GM12891 (cell line): ENCODE measurements around the gene ING1.
"Not testable (repeated sequence)": the region's sequence is repeated elsewhere in the genome, so short reads cannot be mapped to it uniquely, and the experiment has no call there.

ENCODE experiments used
- DNase-seq: peaks from one replicate; pipeline ENCODE4 v3.0.0; 2011; ENCODE audit warnings: low spot score; ENCODE audit not compliant: insufficient read length
- FAIRE-seq: peaks from 2 replicates; lab custom pipeline; 2011; peaks lifted over from hg19 to GRCh38; lab: Jason Lieb, UNC
- PAX5 ChIP-seq: IDR thresholded peaks from 2 replicates; pipeline ENCODE4 v1.6.1; 2011; ENCODE audit warnings: low read length, moderate library complexity, mild to moderate bottlenecking; ENCODE audit not compliant: insufficient read depth, severe bottlenecking
- POLR2A ChIP-seq: IDR thresholded peaks from 2 replicates; pipeline ENCODE4 v1.6.1; 2011; ENCODE audit warnings: low read depth, low read length, control low read depth
- POLR2AphosphoS5 ChIP-seq: IDR thresholded peaks from 2 replicates; pipeline ENCODE4 v1.6.1; 2011; ENCODE audit warnings: low read depth, low read length, control low read depth
- POU2F2 ChIP-seq: IDR thresholded peaks from 2 replicates; pipeline ENCODE4 v1.6.1; 2011; ENCODE audit warnings: low read depth, mild to moderate bottlenecking, control low read depth, low read length, moderate library complexity
- SPI1 ChIP-seq: IDR thresholded peaks from 2 replicates; pipeline ENCODE4 v1.6.1; 2011; ENCODE audit warnings: low read depth, low read length, control low read depth
- TAF1 ChIP-seq: IDR thresholded peaks from 2 replicates; pipeline ENCODE4 v1.6.1; 2011; ENCODE audit warnings: low read depth, low read length, control low read depth

Gene ING1

DNA sequence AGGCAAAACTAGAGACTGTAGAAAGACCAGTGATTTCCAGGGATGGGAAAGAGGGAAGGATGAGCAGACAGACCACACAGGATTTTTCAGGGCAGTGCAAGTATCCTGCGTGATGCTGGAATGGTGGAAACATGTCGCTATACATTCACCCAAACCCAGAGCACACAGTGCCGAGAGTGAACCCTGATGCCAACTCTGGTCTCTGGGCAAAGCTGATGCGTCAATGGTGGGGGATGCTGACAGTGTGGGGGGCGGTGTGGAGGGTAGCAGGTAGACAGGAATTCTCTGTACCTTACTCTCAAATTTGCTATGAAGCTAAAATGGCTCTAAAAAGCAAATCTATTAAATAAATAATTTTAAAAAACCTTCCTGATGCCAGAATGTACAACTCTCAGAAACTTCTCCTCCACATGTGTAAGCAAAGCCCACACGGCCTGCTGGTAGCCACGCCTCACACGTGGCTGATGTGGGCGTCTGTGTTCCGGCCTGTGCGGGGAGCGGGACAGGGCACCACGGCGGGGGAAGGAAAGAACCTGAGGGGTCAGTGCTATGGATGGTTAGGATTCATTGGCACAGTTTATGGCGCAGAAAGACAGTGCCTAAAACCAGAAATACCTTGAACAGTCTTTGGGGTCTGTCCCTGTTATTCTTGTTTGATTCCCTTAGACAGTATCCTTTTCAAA lies 31.5 kb upstream of the ING1 start:
- no peak for FAIRE-seq
- TF ChIP-seq SPI1, result no peak
- no peak for TF ChIP-seq POLR2A
- no peak for TF ChIP-seq POU2F2
- TF ChIP-seq POLR2AphosphoS5, result no peak
- TF ChIP-seq PAX5, result no peak
- TF ChIP-seq TAF1, result no peak

DNA sequence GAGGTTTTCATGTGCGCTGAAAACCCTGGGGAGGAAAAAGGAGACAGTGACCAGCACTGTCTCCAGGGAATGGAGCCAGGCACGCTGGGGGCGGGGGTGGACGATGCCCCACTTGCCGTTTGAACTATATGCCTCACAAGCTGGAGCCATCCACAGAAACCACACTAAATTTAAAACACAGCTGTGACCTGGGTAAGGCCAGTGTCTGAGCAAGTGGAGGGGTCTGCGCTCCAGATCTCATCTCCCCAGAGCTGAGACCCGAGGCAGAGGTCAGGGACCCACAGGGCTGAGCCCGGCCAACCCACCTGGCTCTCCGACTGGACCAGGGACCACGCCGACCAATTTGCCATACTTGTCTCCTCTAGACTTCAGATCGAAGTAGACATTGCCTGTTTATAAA lies 30.8 kb upstream of the ING1 start:
- DNase-seq (no peak), FAIRE-seq (no peak)
- no peak for TF ChIP-seq POLR2A
- no peak for TF ChIP-seq POU2F2
- no peak for TF ChIP-seq TAF1
- TF ChIP-seq SPI1, result no peak
- TF ChIP-seq POLR2AphosphoS5, result no peak
- TF ChIP-seq PAX5, result no peak

More for the DNA sequence above, 31.5 kb upstream of the ING1 start:
- DNase-seq, result no peak

GRCh38 chr13:110683203-110683883 lies 30.2 kb upstream of the ING1 start:
- DNase-seq (no peak), FAIRE-seq (no peak)
- TF ChIP-seq SPI1 (no peak), POLR2A (no peak), POLR2AphosphoS5 (no peak), POU2F2 (no peak), PAX5 (no peak), TAF1 (no peak)

DNA sequence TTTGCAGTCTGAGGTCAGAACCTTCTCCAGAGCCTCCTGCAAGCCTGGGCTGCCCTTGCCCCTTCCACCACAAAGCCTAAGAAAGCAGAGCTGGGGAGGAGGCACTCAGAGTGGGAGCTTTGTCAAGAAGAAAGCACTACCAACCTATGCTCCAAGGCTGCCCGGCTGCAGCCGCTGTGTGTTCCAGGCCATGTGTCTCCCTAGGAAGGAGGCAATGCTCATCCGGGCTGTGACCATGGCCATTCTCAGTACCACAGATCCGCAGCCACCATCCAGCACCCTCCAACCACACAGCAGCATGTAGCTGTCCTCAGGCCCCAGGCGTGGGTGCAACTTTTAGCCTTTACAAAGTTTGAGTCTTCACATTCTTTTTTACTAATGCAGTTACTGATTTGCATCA lies 29.6 kb upstream of the ING1 start:
- FAIRE-seq, result no peak
- TF ChIP-seq POU2F2, result no peak
- TF ChIP-seq SPI1, result no peak
- DNase-seq, result no peak

DNA sequence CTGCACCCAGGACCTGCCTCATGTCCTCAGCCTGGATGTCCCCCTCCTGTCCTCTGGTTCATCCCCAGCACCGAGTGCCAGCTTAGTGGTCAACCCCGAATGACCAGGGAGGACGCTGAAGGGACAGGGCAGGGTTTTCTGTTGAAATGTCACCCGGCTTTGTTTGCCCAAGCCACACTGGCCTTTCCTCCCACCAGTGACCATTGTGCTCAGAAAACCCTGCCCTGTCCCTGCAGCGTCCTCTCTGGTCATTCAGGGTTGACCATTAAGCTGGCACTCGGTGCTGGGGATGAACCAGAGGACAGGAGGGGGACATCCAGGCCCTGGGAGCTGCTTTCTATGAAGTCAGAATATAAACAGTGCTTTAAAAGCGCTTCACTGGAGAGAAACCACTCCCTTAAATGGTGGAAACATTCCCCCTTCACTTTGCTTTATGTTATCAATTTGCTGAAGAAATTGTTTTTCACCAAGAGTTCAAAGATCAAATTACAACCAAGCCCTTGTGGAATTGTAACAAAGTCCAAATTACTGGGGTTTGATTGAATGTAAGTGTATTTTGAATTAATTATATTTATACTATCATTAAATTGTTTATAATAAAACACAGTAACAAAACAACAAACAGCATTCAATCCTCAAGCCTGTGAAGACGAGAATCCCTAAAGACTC lies 29.0 kb upstream of the ING1 start:
- TF ChIP-seq POLR2A (no peak), POLR2AphosphoS5 (no peak), SPI1 (no peak), PAX5 (no peak), TAF1 (no peak), POU2F2 (no peak)
- DNase-seq, result no peak
- FAIRE-seq, result no peak

- no peak for TF ChIP-seq POLR2AphosphoS5
- no peak for TF ChIP-seq SPI1
- TF ChIP-seq POU2F2, result no peak
- no peak for TF ChIP-seq POLR2A
- no peak for TF ChIP-seq TAF1
- no peak for TF ChIP-seq PAX5
- FAIRE-seq (no peak), DNase-seq (no peak)
These were observed 28.0 kb upstream of the ING1 start for GRCh38 chr13:110685305-110686020.

DNA sequence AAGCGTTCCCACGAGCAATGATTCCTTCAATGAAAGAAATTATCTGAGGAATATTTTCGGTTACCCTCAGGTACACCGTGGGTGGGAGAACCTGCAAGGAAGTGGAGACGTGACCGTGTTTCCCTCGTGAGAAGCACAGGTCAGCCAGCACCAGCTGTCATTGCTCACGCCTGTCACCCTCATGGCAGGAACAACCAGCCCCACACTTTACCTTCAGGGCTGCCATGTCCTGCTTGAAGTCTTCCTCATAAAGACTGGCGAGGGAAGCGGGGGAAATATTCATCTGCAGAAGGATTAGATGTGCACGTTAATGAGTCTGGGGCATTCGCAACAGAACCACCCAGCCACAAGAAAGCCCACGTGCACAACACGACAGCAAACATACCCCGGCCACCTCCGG lies 25.8 kb upstream of the ING1 start:
- DNase-seq (no peak), FAIRE-seq (no peak)
- TF ChIP-seq POLR2AphosphoS5 (no peak), TAF1 (no peak), POLR2A (no peak), PAX5 (no peak)

DNA sequence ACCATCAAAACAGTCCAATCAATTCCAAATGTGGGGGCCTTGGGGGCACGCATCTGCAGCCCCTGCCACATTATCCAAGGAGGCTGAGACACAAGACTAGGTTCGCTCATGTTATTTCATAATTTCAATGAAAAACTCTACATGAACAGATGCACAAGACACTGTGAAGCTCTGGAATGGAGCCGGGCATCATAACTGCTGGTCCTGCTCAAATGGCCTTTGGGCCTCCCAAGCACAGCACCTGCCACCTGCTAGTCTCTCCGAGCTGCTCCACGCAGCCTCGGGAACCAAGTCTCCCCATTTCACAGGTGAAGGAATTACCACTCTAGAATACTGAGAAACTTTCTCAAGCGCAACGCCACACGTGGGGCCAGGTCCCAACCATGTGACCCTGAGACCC lies 24.5 kb upstream of the ING1 start:
- no peak for TF ChIP-seq POLR2AphosphoS5
- no peak for TF ChIP-seq POU2F2
- TF ChIP-seq PAX5, result no peak
- no peak for TF ChIP-seq SPI1
- no peak for TF ChIP-seq TAF1
- no peak for TF ChIP-seq POLR2A
- DNase-seq (no peak), FAIRE-seq (no peak)

GRCh38 chr13:110689711-110690110 lies 23.8 kb upstream of the ING1 start:
- TF ChIP-seq POLR2AphosphoS5 (no peak), POLR2A (no peak), PAX5 (no peak), TAF1 (no peak), POU2F2 (no peak), SPI1 (no peak)
- no peak for DNase-seq
- FAIRE-seq, result no peak

- no peak for FAIRE-seq
- no peak for DNase-seq
- peak; percentile 45; the same call in 1 of the 2 replicates for TF ChIP-seq POLR2AphosphoS5
- no peak for TF ChIP-seq POLR2A
These were observed 23.0 kb upstream of the ING1 start for GRCh38 chr13:110690516-110690915.

DNA sequence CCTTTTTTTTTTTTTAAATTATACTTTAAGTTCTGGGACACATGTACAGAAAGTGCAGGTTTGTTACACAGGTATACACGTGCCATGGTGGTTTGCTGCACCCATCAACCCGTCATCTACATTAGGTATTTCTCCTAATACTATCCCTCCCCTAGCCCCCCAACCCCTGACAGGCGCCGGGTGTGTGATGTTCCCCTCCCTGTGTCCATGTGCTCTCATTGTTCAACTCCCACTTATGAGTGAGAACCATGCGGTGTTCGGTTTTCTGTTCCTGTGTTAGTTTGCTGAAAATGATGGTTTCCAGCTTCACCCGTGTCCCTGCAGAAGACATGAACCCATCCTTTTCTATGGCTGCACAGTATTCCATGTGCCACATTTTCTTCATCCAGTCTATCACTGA lies 17.7 kb upstream of the ING1 start:
- not testable (repeated sequence) for FAIRE-seq, DNase-seq
